GM18511 (cell line): Measurements from ENCODE around the gene LIX1L.
A peak's percentile ranks its signal among the peaks of the same experiment; 100 is the strongest.

ENCODE experiments used
- ATAC-seq: cut with Tn5 transposase; IDR thresholded peaks from one replicate; pipeline ENCODE4 v1.9.1; 2021; ENCODE audit warnings: mild to moderate bottlenecking, moderate library complexity; ENCODE audit not compliant: unreplicated experiment

Gene LIX1L

GRCh38 chr1:145985502-145986439 is 28.0 kb upstream of the LIX1L start:
- ATAC-seq: no peak

DNA sequence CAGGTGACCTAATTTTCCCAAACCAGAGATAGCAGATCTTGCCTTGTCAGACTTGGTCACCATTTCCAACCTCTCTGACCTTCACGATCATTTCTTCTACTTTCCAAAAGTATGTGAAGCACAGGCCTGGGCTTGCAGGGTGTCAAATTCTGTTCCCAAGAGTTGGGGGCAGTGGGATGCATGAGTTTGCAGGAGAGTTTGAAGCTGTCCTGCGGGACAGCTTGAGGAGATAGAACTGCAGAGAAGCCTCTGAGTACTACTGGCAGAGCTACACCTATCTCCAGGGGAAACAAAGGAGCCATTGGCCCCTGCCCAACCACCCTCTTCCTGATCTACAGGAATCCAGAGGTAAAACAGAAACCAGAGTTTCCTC is 27.3 kb upstream of the LIX1L start:
- ATAC-seq: no peak

DNA sequence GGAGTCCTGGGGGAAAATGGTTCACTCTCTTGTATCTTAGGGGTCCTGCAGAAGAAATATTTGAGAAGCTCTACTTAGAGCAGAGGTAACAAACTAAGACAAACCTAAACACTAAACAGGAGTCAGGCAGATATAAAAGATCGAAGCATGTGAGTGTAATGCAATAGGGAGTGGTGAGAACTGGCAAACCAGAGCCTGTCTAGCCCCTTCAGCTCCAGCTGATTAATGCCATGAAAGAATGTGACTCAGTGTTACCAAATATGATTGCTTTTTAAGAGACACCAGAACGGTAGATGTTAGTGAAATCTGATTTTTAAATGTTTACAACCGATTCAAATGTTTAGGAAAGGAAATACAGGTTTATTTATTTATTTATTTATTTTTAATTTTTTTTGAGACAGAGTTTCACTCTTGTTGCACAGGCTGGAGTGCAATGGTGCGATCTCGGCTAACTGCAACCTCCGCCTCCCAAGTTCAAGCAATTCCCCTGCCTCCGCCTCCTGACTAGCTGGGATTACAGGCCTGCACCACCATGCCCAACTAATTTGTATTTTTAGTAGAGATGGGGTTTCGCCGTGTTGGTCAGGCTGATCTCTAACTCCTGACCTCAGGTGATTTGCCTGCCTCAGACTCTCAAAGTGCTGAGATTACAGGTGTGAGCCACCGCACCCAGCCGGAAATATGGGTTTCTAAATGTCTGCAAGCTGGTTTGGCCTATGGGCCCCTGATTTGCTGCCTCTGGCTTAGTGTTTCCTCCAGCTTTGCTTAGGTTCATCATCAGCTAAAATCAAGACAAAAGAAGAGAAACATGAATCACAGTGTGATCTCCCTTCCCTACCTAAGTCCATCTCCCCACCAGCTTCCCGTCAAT is 26.4 kb upstream of the LIX1L start:
- ATAC-seq: no peak

- no peak for ATAC-seq
Measured at GRCh38 chr1:145983206-145983675, 25.4 kb upstream of the LIX1L start.

DNA sequence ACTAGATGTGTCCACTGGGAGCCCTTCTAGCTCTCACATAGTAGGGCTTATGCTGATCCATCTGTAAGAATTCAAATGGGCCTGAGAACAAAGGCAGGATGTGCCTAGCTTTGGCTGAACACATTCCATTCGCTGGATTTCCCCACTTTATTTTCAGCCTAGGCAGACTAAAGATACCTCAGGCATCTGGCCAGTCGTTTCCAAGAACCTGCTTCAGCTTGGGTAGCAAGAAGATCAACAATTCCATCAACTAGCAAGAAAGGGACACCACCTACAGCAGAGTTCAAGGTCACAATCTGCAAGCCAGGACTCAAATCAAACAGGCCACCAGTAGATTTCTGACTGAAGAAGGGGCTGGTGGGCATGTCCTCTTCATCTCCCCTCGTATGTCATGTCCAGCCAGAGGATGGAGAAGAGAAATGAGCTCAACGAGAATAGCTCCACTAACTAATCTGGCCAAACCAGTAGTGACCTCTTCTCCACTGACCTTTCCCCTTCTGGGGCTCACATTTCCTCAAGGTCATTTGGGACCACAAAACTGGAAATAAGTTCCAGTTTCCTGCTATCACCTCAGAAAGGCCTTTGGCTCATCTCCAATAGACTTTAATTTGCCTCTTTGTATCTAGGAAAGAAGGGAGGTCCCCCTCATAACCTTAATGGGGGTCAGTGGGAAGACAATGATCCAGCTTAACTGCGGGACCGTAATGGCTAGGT is 24.4 kb upstream of the LIX1L start:
- no peak for ATAC-seq

GRCh38 chr1:145980457-145980994 is 22.7 kb upstream of the LIX1L start:
- ATAC-seq: no peak

DNA sequence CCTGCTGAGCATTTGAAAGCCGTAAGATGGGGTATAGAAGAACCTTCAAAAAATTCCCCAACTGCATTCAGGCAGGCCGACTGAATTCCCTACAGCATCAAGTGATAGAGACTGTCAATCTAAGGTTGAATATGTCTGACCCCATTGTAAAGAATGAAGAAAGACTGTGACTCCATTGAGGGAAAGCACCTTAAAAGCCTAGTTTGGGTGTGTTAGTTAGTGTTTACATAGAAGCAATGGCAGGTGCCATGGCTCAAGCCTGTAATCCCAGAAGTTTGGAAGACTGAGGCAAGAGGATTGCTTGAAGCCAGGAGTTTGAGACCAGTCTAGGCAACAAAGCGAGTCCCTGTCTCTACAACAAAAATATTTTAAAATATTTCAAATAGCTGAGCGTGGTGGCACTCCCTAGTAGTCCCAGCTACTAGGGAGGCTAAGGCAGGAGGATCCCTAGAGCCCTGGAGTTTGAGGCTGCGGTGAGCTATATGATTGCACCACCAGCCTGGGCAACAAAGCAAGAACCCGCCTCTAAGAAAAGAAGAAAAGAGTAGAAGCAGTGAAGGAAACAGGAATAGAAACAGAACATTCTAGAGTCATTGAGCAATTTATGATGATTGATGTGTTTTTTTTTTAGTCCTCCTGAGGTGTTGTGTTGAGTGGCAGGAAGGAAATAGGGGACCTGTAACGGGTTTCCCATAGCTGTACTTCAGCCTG is 22.1 kb upstream of the LIX1L start:
- peak; percentile 35 for ATAC-seq

DNA sequence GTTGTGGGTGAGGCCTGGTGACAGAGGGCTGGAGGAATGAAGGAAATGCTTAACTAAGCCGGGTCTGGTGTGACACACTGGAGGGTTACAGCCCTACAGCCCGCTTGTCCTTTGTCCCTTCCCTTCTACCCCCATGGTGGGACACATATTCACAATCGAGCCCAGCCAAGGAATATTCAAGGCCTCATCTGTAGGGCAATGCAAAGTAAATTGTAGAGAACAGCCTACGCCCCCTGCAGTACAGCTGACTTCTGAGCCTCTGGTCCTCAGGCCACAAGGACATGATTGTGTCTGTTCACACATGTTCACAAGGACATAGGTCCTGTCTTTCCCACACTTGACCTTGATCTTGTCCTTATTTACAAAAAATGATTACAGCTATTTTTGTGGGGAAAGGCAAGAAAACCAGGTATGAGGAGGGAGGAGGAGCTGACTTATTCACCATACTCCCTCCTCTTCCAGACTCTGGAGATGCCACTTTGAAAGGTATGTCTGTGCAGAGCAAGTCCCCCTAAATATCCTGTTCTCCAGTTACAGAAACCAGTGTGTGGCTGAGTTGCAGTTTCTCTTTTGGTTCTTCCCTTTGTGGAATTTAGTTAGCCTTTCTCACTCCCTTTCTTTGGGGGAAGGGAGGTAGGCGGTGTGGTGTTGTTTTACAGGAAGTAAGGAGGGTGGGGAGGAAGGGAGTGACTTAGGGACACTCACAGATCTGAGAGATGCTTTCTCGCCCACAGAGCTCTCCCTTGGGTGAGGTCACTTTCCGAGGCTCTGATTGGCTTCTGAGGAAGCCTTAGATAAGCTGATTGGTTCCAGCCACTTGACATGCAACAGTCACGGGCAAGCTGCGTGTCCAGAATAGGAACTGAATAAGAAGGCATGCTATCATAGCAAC is 21.3 kb upstream of the LIX1L start:
- peak; percentile 92 for ATAC-seq

DNA sequence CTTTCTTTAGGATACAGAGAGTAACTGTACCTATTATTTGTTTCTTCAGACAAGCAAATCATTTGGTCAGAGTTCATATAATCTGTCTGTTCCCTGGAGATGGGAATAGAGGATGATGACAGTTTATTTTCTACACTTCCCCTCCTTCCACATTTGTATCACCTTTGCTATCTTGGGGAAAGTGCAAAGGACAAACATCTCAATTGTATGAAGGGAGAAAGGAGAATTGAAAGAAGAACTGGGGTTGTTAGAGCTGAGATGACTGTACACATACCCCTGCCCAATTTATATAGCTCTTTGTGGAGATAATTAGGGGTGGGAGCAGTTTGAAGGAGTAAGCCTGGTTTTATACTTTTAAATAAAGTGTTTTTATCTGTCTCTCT is 20.6 kb upstream of the LIX1L start:
- no peak for ATAC-seq

- no peak for ATAC-seq
Measured at GRCh38 chr1:145977486-145978470, 20.0 kb upstream of the LIX1L start.

DNA sequence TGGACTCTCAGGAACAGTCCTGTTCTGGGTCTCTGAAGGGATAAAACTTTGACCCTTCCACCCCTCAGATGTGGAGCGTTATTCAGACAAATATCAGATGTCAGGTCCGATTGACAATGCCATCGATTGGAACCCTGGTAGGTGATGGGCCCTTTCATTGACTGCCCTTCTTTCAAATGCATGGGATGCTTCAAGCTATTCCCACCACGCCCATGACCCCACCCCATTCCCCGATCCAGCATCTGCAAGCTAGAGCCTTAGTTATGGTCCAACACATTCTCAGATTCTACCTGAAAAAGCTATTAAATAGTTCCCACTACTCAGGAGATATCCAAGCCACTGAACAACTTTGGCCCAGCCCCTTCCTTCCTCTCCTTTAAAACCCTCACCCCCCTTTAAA is 19.2 kb upstream of the LIX1L start:
- no peak for ATAC-seq

DNA sequence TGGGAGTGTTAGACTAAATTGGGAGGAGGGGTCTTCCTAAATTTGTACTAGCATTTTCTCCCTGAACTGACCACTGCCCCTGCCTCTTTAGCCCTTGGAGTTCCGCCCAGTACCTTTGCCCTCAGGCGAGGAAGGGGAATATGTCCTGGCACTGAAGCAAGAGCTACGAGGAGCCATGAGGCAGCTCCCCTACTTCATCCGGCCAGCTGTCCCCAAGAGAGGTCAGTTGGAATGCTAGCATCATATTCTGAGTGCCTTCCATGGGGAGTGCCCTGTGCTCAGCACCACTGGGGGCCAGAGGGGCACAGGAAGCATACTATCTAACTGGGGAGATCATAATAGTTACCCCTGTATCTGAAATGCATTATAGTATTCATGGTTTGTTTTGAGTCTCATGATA is 17.4 kb upstream of the LIX1L start:
- ATAC-seq: no peak

DNA sequence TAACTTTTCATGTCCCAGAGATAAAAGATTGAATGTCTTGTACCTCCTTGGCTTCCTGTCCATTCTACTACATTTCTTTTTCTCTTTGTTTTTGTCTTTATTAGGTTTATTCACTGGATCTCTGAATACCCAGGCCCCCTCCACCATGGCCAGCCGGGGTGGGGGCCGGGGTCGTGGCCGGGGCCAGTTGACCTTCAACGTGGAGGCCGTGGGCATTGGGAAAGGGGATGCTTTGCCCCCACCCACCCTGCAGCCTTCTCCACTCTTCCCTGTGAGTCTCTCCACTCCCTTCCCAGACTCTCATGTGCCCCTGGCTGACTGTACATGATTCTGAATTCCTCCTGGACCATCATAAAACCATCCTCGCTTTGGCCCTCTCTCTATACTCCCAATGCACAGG is 16.9 kb upstream of the LIX1L start:
- no peak for ATAC-seq

GRCh38 chr1:145972580-145972979 is 14.8 kb upstream of the LIX1L start:
- no peak for ATAC-seq

- no peak for ATAC-seq
Measured at GRCh38 chr1:145967288-145967687, 9.5 kb upstream of the LIX1L start.

- ATAC-seq: no peak
Measured at GRCh38 chr1:145965119-145965744, 7.4 kb upstream of the LIX1L start.

GRCh38 chr1:145964328-145965118 is 6.7 kb upstream of the LIX1L start, which contains the start of the genes ANKRD34A and POLR3GL:
TSS of gene ANKRD34A (minus strand) at chr1:145964575. CDS start at chr1:145961759, 2,816 bp downstream.
TSS of gene POLR3GL (plus strand) at chr1:145964690. CDS start at chr1:145974866, 10,176 bp downstream.
- peak; percentile 94 for ATAC-seq
